GM03348 (cell line): Measurements from ENCODE around the gene ANKS4B.
A peak's percentile ranks its signal among the peaks of the same experiment; 100 is the strongest.

Source experiments
- DNase-seq: peaks from one replicate; pipeline ENCODE4 v3.0.0; 2012; ENCODE audit warnings: low spot score

Gene ANKS4B

GRCh38 chr16:21301168-21301894 is 67.8 kb downstream of the ANKS4B start:
- peak; percentile 85 for DNase-seq

- no peak for DNase-seq
These were observed 68.4 kb downstream of the ANKS4B start for GRCh38 chr16:21301895-21302291.

- no peak for DNase-seq
These were observed 69.0 kb downstream of the ANKS4B start for GRCh38 chr16:21302454-21302853.

- peak; percentile 59 for DNase-seq
These were observed 69.5 kb downstream of the ANKS4B start for GRCh38 chr16:21302898-21303528.
